Loucy (cell line): Measurements from ENCODE around the gene HOXA3.

Experiments used
- EZH2phosphoT487 ChIP-seq: fragments of 200-600 bp; IDR thresholded peaks from 2 replicates; pipeline ENCODE4 v1.6.1; 2018; ENCODE audit warnings: antibody characterized with exemption, mild to moderate bottlenecking, moderate library complexity, borderline replicate concordance
- TF ChIP-seq, protein P1 (sequence below): fragments of 200-600 bp; sonication (generic); conservative IDR thresholded peaks from 2 replicates; pipeline ENCODE4 v1.5.1; 2014; ENCODE audit warnings: mild to moderate bottlenecking, antibody characterized with exemption, low read length

DNA sequence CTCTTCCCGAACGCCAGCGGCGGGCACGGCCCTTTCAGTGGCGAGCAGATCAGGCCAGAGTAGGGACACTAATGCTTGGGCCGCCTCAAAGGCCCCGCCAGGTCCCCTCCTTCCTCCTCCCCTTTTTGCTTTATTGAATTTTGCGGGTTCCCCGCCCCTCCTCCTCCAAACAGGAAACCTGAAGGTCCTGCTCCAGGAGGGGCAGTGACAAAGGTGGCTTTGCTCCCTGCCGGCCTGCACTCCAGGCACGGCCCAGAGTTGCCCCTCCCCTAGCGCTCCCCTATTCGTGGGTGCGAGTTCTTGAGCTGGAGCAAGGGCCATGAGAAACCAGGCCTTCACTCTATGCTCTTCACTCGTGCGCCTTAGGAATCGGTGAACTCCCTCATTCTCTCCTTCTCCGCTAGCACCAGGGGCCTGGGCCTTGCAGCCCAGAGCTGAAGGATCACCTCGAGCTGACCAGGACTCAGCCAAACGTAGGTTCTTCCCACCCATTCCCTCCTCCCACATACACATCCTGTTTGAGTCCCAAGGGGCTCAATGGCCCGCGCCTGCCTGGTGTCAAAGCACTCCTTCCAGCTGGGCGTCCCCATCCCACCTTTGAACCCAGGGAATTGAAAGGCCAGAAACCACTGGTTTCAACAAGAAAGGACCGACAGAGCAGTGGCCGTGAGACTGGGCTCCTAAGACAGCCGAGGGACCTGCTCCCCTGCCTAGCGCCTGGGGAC is 4.2 kb downstream of the HOXA3 start:
- TF ChIP-seq, protein P1, sequence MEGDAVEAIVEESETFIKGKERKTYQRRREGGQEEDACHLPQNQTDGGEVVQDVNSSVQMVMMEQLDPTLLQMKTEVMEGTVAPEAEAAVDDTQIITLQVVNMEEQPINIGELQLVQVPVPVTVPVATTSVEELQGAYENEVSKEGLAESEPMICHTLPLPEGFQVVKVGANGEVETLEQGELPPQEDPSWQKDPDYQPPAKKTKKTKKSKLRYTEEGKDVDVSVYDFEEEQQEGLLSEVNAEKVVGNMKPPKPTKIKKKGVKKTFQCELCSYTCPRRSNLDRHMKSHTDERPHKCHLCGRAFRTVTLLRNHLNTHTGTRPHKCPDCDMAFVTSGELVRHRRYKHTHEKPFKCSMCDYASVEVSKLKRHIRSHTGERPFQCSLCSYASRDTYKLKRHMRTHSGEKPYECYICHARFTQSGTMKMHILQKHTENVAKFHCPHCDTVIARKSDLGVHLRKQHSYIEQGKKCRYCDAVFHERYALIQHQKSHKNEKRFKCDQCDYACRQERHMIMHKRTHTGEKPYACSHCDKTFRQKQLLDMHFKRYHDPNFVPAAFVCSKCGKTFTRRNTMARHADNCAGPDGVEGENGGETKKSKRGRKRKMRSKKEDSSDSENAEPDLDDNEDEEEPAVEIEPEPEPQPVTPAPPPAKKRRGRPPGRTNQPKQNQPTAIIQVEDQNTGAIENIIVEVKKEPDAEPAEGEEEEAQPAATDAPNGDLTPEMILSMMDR: no peak
- no peak for TF ChIP-seq EZH2phosphoT487
